DOHH2 (cell line): Measurements from ENCODE around the gene EXOC3L1.

ENCODE experiments used
- EZH2phosphoT487 ChIP-seq: fragments of 200-600 bp; sonication (generic); IDR thresholded peaks from 2 replicates; pipeline ENCODE4 v1.6.1; 2017; ENCODE audit warnings: borderline replicate concordance, mild to moderate bottlenecking, antibody characterized with exemption, low read length, moderate library complexity, mixed read lengths
- TF ChIP-seq, protein P1 (sequence below): fragments of 200-600 bp; sonication (generic); IDR thresholded peaks from one replicate; pipeline ENCODE4 v1.5.1; 2014; ENCODE audit warnings: antibody characterized with exemption, mild to moderate bottlenecking, low read depth, low read length; ENCODE audit not compliant: poor library complexity, severe bottlenecking

DNA sequence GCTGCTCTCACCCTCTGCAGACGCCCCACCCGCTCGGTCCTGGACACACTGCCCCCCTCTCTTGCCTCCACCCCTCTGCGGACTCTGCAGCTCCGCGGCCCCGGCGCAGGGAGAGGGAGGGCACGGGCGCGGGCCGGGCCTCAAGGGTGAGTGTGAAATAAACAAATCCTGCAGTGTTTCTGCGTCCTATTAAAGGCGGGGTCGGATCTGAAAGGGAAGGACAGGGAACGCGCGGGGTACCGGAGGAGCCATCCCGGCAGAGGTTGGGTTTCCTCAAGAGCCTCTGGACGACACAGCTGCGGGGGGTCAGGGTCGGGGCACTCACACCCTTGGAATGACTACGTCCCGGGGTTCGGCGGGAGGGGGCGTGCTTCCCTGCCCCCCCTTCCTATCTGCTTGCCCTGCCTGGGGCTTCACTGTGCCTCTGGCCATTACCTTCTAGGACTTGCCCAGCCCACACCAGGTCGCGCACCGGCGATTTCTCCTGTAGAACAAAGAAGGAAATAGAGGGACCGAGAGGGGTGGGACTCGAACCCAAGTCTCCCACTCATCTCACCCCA, 25.9 kb downstream of the EXOC3L1 start:
- TF ChIP-seq, protein P1, sequence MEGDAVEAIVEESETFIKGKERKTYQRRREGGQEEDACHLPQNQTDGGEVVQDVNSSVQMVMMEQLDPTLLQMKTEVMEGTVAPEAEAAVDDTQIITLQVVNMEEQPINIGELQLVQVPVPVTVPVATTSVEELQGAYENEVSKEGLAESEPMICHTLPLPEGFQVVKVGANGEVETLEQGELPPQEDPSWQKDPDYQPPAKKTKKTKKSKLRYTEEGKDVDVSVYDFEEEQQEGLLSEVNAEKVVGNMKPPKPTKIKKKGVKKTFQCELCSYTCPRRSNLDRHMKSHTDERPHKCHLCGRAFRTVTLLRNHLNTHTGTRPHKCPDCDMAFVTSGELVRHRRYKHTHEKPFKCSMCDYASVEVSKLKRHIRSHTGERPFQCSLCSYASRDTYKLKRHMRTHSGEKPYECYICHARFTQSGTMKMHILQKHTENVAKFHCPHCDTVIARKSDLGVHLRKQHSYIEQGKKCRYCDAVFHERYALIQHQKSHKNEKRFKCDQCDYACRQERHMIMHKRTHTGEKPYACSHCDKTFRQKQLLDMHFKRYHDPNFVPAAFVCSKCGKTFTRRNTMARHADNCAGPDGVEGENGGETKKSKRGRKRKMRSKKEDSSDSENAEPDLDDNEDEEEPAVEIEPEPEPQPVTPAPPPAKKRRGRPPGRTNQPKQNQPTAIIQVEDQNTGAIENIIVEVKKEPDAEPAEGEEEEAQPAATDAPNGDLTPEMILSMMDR, result no peak
- TF ChIP-seq EZH2phosphoT487, result 0 out of 2 replicates have a peak, but pooled peaks have one; percentile 59
